OCI-M2 (cell line): Measurements from ENCODE around the gene MDM2.

Source experiments
- DNase-seq: peaks from one replicate; lab custom pipeline; 2025; ENCODE audit not compliant: unreplicated experiment; lab: John Stamatoyannopoulos, UW

MDM2 gene

DNA sequence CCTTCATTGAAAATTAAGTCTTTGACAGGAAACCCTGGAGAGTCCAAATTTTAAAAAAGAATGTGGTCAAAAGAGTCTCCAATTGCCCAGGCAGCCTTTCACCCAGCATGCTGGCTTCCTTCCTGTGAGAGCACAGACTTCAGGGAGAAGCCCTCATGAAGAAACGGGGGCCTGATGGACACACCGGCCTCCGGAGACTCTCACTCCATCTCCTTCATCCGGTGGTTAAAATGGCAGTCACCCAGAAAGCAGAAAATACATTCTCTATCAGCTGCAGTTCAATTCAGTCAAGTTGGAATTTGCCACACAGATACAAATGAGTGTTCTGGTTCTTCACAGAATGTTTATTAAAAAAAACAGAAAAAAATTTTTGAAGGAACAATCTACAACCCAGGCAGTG, 68.5 kb downstream of the MDM2 start:
- no peak for DNase-seq

DNA sequence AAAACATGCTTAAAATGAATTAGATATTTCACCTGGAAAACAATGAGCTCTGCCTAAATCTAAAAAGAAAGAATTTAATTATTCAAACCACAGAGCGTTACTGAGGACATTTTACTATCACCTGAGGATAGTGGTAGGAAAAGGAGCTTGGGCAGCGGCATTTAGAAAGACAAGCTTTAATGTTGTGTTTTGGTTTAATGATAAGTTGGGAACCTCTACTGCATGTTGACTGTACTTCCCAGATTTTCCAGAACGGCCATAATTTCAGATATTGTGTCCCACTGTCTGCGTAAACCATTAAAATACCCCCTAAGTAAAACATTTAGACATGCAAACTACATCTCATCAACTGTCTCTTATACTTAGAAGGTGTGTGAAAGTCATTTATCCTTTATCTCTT, 69.6 kb downstream of the MDM2 start:
- no peak for DNase-seq

DNA sequence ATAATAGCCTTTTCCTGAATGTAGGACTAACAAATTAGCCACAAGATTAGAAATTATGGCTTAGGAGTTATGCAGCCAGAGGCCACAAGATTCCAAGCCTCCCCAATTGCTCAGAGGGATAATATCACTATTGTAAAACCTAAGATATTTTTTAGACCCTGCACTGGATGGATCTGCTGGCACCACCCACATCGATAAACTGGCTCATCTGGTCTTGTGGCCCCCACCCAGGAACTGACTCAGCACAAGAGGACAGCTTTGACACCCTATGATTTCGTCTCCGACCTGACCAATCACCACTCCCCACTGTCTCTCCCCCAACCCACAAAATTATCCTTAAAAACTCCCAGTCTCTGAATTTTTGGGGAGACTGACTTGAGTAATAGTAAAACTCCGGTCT, 70.3 kb downstream of the MDM2 start:
- no peak for DNase-seq

DNA sequence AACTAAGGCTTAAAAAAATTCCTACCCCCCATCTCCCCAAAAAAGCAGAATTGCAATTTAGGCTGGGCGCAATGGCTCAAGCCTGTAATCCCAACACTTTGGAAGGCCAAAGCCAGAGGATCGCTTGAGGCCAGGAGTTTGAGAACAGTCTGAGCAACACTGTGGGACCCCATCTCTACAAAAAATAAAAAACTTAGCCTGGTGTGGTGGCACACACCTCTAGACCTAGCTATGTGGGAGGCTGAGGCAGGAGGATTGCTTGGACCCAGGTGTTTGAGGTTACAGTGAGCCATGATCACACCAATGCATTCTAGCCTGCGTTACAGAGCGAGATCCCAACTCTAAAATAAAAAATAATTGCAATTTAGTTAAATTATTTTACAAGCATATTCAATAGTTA, 70.9 kb downstream of the MDM2 start:
- DNase-seq, result no peak

DNA sequence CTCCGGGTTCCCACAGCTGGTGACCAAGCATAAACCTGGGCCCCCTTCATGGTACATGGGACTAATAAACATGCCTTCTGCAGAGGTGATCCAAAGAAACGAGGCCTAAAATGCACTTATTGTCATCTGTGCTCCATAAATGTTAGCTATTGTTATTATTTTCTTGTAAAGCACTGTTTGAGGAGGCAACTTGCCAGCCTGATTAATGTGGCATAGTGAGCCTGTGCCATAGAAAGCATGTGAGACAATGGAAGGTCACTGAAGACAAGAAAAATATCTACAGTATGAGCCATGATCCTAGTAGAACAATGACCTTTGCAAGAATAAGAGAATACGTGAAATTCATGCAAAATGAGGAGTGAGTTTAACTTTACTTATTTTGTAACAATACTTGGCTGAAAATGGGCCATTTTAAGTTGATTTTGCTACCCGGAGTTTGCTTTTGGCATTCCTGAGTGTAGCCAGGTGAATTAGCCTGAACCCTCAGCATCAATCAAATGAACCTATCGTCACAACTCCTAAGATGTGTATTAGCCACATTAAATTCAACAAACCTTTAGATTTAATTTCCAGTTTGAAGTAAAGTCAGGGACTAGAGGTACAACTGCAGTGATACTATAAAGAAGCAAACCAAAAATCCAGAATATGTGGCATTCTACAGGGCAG, 72.8 kb downstream of the MDM2 start:
- DNase-seq, result no peak

DNA sequence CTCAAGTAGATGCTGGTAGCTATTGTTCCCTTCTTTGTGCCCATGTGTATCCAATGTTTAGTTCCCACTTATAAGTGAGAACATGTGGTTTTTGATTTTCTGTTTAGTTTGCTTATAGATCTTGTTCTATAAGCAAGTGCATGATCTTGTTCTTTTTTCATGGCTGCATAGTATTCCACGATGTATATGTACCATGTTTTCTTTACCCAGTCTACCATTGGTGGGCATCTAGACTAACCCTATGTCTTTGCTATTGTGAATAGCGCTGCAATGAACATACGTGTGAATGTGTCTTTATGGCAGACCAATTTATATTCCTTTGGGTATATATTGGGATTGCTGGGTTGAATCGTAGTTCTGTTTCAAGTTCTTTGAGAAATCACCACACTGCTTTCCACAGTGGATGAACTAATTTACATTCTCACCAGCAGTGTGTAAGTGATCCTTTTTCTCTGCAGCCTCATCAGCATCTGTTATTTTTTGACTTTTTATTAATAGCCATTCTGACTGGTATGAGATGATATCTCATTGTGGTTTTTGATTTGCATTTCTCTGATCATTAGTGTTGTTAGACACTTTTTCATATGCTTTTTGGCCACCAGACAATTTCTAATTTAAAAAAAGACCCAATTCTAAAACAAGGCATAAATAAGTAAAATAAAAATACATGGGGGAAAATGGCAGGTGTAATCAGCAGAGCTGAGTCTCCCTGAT, 74.4 kb downstream of the MDM2 start:
- no peak for DNase-seq

DNA sequence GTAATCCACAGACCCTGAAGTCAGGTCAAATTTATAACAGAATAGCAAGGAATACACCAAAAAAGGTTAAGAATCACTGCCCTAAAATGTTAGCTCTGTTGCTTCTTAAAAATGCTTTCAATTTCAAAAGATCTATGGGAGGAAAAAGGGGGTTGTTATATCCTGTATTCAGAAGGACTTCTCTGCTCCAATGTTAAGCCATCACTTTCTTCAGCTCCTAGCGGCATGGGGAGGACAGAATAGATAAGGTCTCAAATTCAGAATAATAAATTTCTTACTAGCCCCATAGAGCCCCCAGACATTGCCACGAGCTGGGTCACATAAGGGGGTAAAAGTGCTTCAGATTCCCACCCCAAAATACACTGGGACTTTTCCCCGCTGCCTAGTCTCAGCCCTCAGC, 75.2 kb downstream of the MDM2 start:
- no peak for DNase-seq

DNA sequence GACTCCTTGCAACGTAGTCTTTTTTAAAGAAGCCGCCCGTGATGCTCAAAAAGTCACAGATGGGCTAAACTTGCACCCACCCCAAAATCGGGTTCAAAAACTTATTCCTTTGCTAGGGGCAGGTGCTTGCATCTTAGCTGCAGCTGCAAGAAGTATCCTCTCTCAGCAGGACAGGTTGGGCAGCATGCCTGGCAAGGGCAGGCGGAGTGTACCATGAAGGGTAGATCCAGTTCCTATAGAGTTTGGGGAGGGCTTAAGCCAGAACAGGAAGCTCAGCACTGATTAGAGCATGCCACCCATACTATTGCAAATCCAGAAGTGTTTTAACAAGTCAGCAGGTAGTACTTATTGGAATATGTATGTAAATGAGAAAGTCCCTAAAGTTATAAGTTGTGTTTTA, 76.3 kb downstream of the MDM2 start:
- no peak for DNase-seq

DNA sequence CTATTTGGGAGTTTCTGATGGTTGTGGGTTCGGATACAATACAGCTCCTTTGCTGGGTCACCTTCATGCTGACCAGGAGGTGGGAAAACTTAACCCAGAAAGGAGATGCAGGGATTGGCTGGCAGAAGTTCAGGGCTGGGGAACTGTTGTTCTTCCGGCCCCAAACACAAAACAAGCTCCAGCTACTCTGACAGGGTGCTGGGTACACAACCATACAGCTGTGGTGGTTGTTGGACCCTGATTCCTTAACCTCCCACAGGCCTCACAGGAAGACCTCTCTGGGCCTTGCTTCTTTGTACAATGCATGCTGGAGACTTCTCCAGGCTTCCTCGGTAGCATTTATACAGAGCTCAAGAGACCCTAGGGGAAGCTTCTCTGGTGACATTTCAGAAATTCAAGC, 77.4 kb downstream of the MDM2 start:
- DNase-seq, result no peak

DNA sequence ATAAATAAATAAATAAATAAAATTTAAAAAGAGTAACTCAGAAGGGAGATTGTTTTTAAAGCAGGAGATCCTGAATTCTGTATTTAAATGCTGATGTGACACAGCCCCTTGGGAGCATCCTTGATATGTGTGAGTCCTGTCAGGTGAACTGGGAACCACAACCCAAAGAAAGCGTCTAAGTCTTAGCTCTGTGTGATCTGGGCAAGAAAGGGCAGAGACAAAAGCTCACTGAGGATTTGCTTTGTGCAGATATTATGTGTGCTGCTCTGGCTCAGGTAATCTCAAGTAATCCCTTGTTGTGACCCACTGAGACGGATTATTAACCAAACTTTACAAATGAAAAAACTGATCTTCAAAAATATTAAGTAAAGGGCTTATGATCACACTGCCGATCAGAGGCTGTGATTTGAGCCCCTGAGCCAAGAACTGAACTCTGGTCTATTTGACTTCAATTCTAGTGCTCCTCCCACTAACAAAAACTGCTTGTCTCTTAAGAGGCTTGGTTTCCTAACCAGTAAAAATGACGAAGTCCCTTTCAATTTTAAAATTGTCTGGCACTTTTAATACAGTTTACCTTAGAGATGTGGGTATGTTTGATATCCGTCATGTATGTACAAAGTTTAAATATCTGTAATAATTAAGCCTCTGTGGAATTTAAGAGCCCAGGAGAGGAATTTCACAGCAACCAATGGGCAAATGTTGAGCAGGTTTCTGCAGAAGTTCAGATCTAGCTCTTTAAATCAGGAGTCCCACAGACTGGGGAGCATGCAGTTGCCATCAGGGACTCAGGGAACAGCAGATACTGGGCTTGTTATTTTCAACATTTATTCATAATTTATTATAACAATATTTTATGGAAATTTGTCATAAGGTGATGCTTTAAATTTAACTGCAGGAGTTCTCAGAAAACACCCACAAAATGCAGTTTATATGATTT, 78.9 kb downstream of the MDM2 start:
- no peak for DNase-seq

DNA sequence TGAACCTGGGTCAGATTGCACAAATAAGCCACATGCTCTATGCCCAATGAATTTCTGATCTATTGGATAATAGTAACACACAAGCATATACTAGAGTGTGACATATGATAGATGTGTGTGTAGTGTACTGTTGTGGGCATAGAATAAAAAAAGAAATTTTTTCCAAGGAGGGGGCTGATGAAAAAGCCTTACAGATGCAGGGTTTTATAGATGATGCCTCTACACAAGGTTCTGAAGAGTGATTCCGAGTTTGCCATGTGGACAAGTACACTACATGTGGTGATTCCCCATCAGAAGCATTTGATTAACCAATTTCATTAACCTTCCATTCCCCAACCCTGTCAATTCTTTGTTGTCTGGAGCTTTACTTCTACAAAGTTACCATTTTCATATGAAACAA, 79.7 kb downstream of the MDM2 start:
- DNase-seq, result no peak

DNA sequence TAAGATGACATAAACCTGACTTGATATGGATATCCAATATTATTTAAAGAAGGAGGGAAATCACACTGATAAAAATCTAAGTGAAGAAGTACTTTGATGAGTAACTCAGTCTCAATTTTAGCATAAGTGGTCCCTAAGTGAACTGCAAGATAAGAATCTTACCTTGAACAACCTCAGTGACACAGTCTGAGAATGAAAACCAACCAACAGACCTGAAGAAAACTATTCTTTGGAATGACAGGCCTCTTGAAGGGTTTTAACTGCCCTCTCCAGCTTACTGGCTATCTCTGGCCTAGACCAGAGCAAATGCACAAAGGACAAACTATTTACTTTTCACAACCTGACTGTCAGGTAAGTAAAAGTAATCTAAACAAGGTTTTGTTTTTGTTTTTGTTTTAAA, 80.3 kb downstream of the MDM2 start:
- no peak for DNase-seq

DNA sequence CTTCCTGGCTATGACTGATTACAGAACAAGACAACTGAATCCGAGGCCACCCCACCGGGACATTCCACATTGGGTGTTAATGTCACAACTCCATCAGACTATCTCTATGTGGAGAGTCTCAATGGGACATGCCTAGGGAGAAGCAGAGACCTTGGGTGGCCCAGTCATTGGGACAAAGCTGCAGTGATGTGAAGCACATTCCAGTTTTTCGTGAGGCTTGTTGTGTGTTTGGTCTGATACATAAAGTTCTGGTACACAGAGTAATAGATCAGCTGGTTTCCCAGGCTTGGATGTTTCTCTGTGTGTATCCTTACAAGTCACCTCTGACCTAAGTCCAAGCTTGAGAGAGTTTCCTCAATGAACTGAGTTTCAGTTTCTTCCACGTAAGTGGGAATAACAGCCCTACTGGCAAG, 82.7 kb downstream of the MDM2 start:
- DNase-seq, result no peak

DNA sequence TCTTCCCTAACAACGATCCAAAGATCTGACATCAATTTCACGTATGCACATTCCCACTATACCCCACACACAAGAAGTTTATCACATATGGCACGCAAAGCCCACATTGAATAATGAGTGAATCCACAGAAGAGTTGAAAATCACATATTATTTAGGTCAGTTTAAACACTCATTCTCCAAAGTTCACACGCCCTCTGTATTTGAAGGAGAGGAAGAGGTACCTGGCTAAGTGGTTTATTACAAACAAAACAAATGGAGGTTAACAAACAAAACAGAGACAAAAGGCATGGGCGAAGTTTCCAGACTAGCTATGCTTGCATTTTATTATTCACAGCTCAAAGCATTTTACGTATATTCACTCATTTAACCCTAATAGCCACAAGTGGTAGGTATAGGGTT, 83.2 kb downstream of the MDM2 start:
- DNase-seq, result no peak

DNA sequence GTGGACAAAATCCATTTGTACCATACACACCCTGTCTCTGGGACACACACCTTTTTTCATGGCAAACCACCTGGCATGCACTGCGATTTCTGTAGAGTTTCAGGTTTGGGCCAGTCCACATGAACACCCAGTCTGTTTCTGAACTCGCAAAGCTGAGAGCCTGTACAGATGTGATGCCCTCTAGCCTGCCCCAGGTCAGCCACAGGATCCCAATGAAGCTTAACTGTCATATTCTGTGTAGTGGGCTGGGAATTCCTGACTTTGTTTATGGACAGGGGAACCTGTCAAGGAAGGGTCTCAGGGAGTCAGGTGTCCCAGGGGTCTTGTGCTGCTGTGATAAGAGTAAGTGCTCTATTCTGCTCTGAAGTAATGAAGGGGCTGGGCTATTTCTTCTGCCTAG, 85.2 kb downstream of the MDM2 start:
- DNase-seq, result no peak

DNA sequence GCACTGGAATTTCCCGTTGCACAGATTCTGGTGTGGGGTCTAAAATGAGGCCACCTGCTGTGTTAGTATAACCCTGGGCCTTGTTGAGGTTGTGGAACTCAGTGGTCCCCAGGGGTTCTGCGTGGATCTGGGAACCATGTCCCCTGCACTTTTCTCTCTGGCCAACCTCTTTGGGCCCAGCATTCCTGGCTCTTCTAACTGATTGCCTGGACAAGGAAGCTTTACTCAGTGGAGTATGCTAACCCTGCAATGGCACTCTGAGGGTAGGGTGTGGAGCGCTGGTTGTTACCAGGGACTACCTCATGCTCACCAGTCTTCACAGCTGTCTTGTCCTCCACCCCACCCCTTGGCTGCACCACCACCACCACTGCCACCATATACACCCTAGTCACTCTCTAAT, 85.8 kb downstream of the MDM2 start:
- DNase-seq, result no peak

DNA sequence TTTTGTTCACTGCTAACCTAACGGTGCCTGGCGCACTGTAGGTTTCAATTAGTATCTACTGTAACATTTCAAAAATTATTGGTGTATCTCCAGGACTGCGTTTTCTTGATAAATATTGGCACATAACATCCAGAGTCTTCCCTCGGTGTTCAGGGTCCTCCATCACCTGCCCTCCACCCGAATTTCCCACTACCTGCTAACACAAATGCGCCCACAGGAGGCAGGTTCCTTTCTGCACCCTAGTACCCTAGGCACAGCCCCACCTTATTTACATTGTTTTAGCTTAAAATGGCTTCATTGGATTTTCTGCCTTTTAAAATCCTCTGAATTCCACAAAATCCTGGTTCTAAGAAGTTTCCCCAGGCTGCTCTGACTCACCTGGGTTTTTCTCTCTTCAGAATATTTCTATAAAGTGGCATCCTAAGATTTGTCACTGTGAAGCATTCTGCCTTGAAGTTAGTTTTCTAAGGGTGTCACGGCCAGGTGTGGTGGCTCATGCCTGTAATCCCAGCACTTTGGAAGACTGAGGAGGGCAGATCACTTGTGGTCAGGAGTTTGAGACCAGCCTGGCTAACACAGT, 86.4 kb downstream of the MDM2 start:
- no peak for DNase-seq

DNA sequence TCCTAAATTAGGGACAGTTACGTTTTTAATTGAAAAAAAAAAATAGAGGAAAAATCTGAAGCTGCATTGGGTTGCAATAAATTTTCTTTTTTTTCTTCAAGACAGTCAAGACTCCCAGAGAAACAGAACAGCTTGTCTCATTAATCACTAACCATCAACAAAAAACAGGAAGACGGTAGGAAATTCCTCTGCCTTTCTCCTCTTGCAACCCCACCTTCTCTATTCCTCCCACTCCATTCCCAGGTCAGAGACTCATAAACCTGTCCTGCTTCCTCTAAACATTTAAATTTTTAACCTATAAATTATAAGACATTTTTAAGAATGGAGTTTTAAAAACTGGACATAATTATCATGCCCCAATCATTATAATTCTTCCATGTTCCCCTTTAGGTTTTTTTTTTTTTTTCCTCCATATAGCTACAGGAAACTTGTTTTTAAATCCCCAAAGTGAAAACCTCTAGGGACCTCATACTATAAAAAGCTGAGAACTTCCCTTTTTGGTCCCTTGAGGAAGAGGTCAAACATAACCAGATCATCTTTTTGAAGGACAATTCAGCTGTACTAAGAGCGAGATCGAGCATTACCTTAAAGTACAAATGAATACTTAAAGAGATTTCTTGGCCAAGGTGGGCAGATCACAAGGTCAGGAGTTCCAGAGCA, 89.0 kb downstream of the MDM2 start:
- no peak for DNase-seq

DNA sequence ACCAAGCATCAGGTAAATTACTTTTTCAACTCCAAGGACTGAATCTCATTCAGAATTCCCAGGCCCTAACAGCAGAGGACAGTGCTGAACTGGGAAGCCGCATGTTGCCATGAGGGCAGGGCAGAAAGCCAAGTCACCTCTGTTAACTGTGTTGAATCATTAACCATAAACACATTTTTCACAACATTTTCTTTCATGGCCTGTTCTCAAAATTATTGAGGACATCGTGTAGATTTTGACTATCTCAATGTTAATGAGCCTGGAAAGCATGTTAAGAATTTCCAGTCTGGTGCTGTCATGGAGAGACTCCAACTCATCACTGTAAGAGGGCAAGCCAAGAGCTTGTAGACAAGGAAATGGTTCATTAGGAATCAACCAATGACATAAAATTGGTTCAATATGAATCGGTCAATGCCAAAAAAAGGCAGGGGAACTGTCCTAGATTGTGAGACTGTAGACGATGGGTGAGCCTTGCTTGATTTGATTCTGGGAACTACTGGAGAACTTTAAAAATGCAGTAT, 91.3 kb downstream of the MDM2 start:
- DNase-seq, result no peak

DNA sequence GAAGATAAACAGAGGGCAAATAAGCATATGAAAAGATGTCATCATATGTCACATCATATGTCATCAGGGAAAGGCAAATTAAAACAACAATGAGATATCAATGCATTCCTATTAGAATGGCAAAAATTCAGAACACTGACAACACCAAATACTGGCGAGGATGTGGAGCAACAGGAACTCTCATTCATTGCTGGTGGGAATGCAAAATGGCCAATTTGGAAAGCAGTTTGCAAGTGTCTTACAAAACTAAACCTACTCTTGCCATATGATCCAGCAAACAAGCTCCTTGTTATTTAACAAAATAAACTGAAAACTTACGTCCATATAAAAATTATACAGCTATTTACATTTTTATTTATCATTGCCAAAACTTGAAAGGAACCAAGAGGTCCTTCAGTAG, 92.3 kb downstream of the MDM2 start:
- DNase-seq, result no peak
